HepG2 (cell line): ENCODE measurements around the gene C14orf132. TPM values are rescaled to one million over a fixed set of nuclear protein-coding genes. Genes with fewer than 3 reads are reported as not detected.
"Not testable (repeated sequence)": the region's sequence is repeated elsewhere in the genome, so short reads cannot be mapped to it uniquely, and the experiment has no call there.

Source experiments
- ATAC-seq: fragments of 200-7000 bp; cut with Tn5 transposase; 3 replicates; pipeline ENCODE4 v1.9.1; 2020; ENCODE audit warnings: mild to moderate bottlenecking, moderate library complexity
- BruUV-seq: library from RNA; stranded (reverse); fragments of 400-500 nt; replicated peaks from 2 replicates; lab custom pipeline; 2021; lab: Mats Ljungman, UMichigan
- CTCF ChIA-PET: fragments of 300-600 bp; formaldehyde crosslinking; extraction: SDS; loops from one replicate; lab custom pipeline; 2021; ENCODE audit warnings: low total read pairs, inconsistent platforms, low intra/inter-chr PET ratio; lab: Yijun Ruan, JAX
- POLR2A ChIA-PET: fragments of 350-600 bp; sonication (Branson Sonifier 250); formaldehyde crosslinking; loops from one replicate; lab custom pipeline; 2020; ENCODE audit warnings: antibody characterized with exemption, inconsistent platforms; lab: Yijun Ruan, JAX
- DNase-seq: peaks from one replicate; pipeline ENCODE4 v3.0.0-alpha.2; 2015; ENCODE audit warnings: low spot score
- FAIRE-seq: peaks from 3 replicates; lab custom pipeline; 2011; peaks lifted over from hg19 to GRCh38; lab: Jason Lieb, UNC
- H2AFZ ChIP-seq: one replicate; pipeline ENCODE4 v1.6.1; 2011; ENCODE audit warnings: low read length, inconsistent platforms
- H3K27ac ChIP-seq: fragments of 300-600 bp; 3 replicates; pipeline ENCODE4 v1.8.0; 2011; ENCODE audit warnings: mixed run types, mild to moderate bottlenecking, mixed read lengths, low read length, inconsistent platforms; ENCODE audit not compliant: insufficient read depth; ENCODE audit errors: extremely low read length
- H3K27me3 ChIP-seq, 2 experiments: fragments of 200-600 bp in 1 of 2; 2 replicates in 1 of 2; 3 replicates in 1 of 2; pipeline versions ENCODE4 v1.6.0 to v1.8.0; 2011; ENCODE audit warnings: low read length in 2 of 2, mild to moderate bottlenecking in 2 of 2, moderate library complexity in 2 of 2, inconsistent platforms in 1 of 2; ENCODE audit not compliant: insufficient read depth in 2 of 2, control insufficient read depth in 1 of 2
- H3K36me3 ChIP-seq, 2 experiments: fragments of 200-600 bp in 1 of 2; replicated peaks in 1 of 2; 2 replicates in 1 of 2; 3 replicates in 1 of 2; pipeline versions ENCODE4 v1.5.1 to v1.8.0; 2011; ENCODE audit warnings: low read length in 2 of 2, inconsistent platforms in 1 of 2; ENCODE audit not compliant: insufficient read depth in 2 of 2, control insufficient read depth in 1 of 2
- H3K4me1 ChIP-seq: 2 replicates; pipeline ENCODE4 v1.5.1; 2012; ENCODE audit warnings: low read length, inconsistent platforms; ENCODE audit not compliant: insufficient read depth
- H3K4me2 ChIP-seq: 2 replicates; pipeline ENCODE4 v1.6.0; 2011; ENCODE audit warnings: low read depth, low read length, inconsistent platforms
- H3K4me3 ChIP-seq, 3 experiments: fragments of 200-600 bp in 1 of 3; sonication (generic), shearing (Covaris generic) in 1 of 3; replicated peaks in 1 of 3; 2 replicates each; pipeline ENCODE4 v1.5.1; 2011 to 2016; ENCODE audit warnings: low read length in 3 of 3, inconsistent platforms in 2 of 3, low read depth in 2 of 3, mild to moderate bottlenecking in 2 of 3, control low read depth in 1 of 3, mixed read lengths in 1 of 3; ENCODE audit not compliant: insufficient read depth in 1 of 3
- H3K79me2 ChIP-seq: one replicate; pipeline ENCODE4 v1.6.1; 2011; ENCODE audit warnings: low read length, inconsistent platforms; ENCODE audit not compliant: insufficient read depth
- H3K9ac ChIP-seq: 2 replicates; pipeline ENCODE4 v1.6.0; 2011; ENCODE audit warnings: mild to moderate bottlenecking, low read depth, low read length, inconsistent platforms; ENCODE audit not compliant: insufficient read depth
- H3K9me3 ChIP-seq: 2 replicates; pipeline ENCODE4 v1.5.1; 2012; ENCODE audit warnings: mild to moderate bottlenecking, low read length
- H4K20me1 ChIP-seq: 2 replicates; pipeline ENCODE4 v1.6.0; 2011; ENCODE audit warnings: inconsistent platforms, mild to moderate bottlenecking, low read length, moderate library complexity; ENCODE audit not compliant: insufficient read depth
- HNRNPLL ChIP-seq: fragments of 200-400 bp; formaldehyde crosslinking; IDR thresholded peaks from 2 replicates; pipeline ENCODE4 v1.6.1; 2017; ENCODE audit warnings: mild to moderate bottlenecking, low read depth, low read length; ENCODE audit not compliant: poor library complexity, severe bottlenecking
- KLF12 ChIP-seq: sonication (generic); formaldehyde crosslinking; IDR thresholded peaks from 2 replicates; pipeline ENCODE4 v1.4.0; 2020; ENCODE audit warnings: missing genetic modification reagents, borderline replicate concordance
- RARA ChIP-seq: IDR thresholded peaks from 2 replicates; pipeline ENCODE4 v1.6.1; 2016; ENCODE audit warnings: missing genetic modification reagents, missing compliant biosample characterization
- YY1 ChIP-seq: IDR thresholded peaks from 2 replicates; pipeline ENCODE4 v1.6.1; 2011; ENCODE audit warnings: low read length, low read depth, moderate library complexity, mild to moderate bottlenecking; ENCODE audit not compliant: insufficient read depth, insufficient replicate concordance
- ZNF350 ChIP-seq: sonication (generic); formaldehyde crosslinking; IDR thresholded peaks from 2 replicates; pipeline ENCODE4 v1.4.0; 2020; ENCODE audit warnings: mild to moderate bottlenecking, low read depth, missing genetic modification reagents, borderline replicate concordance
- ZNF713 ChIP-seq: sonication (generic); formaldehyde crosslinking; IDR thresholded peaks from 2 replicates; pipeline ENCODE4 v1.4.0; 2020; ENCODE audit warnings: mild to moderate bottlenecking, missing genetic modification reagents
- ZNF772 ChIP-seq: sonication (generic); formaldehyde crosslinking; IDR thresholded peaks from 2 replicates; pipeline ENCODE4 v1.5.0; 2020; ENCODE audit warnings: mild to moderate bottlenecking, missing genetic modification reagents
- ZNF782 ChIP-seq: sonication (generic); formaldehyde crosslinking; IDR thresholded peaks from 2 replicates; pipeline ENCODE4 v1.4.0; 2020; ENCODE audit warnings: missing genetic modification reagents, mild to moderate bottlenecking, borderline replicate concordance
- WGBS: methylation state at CpG from one replicate; pipeline ENCODE4 v1.1.6; 2017; ENCODE audit warnings: low lambda C conversion rate; 5-methylcytosine and 5-hydroxymethylcytosine counted together
- in situ Hi-C: cut with HindIII; loops from 2 replicates; pipeline ENCODE4 v1.10.0; 2017; ENCODE audit warnings: low pct_unique_long_range_greater_than_20kb; ENCODE audit not compliant: extremely low pct_ligation_motif_present
- intact Hi-C: fragments of 100-400 bp; cut with micrococcal nuclease; formaldehyde crosslinking; loops from one replicate; pipeline ENCODE4 v1.10.0; 2022; ENCODE audit not compliant: unreplicated experiment
- polyA plus RNA-seq, 8 experiments: library from polyadenylated mRNA; depleted of rRNA in 3 of 8; stranded (reverse) in 7 of 8; unstranded in 1 of 8; fragments of >200 nt; fragmentation: Illumina TruSeq in 4 of 8; extraction: Trizol in 4 of 8; gene quantifications; 2 replicates each; pipeline versions ENCODE4 v1.2.1 to v1.2.3, GENCODE V29; 2011 to 2016; ENCODE audit warnings: low read depth in 4 of 8, missing spikeins in 1 of 8, mixed read lengths in 1 of 8; ENCODE audit not compliant: insufficient read depth in 1 of 8
- total RNA-seq, 5 experiments: library from RNA; depleted of rRNA; stranded (reverse); fragments of >200 nt; fragmentation: Illumina TruSeq; extraction: Trizol; gene quantifications; 2 replicates each; pipeline ENCODE4 v1.2.3, GENCODE V29; 2016; ENCODE audit warnings: low read depth in 1 of 5
- TF ChIP-seq, protein P1 (sequence below): sonication (generic); formaldehyde crosslinking; IDR thresholded peaks from 2 replicates; pipeline ENCODE4 v1.8.1; 2023; ENCODE audit warnings: mild to moderate bottlenecking, missing genetic modification reagents
- TF ChIP-seq, protein P2 (sequence below): sonication (generic); formaldehyde crosslinking; IDR thresholded peaks from 2 replicates; pipeline ENCODE4 v1.4.0; 2020; ENCODE audit warnings: missing genetic modification reagents
- TF ChIP-seq, protein P3 (sequence below): sonication (generic); formaldehyde crosslinking; IDR thresholded peaks from 2 replicates; pipeline ENCODE4 v1.8.1; 2023; ENCODE audit warnings: mild to moderate bottlenecking, missing genetic modification reagents

The C14orf132 gene
- total and polyA plus RNA-seq, 2 of the 13 experiments (the other 11 are each of a cell fraction or from before 2014, with no cell fraction given): 0.13 to 0.15 TPM

- no peak for TF ChIP-seq ZNF713 (CRISPR knock-in tag)
- TF ChIP-seq, protein P1, sequence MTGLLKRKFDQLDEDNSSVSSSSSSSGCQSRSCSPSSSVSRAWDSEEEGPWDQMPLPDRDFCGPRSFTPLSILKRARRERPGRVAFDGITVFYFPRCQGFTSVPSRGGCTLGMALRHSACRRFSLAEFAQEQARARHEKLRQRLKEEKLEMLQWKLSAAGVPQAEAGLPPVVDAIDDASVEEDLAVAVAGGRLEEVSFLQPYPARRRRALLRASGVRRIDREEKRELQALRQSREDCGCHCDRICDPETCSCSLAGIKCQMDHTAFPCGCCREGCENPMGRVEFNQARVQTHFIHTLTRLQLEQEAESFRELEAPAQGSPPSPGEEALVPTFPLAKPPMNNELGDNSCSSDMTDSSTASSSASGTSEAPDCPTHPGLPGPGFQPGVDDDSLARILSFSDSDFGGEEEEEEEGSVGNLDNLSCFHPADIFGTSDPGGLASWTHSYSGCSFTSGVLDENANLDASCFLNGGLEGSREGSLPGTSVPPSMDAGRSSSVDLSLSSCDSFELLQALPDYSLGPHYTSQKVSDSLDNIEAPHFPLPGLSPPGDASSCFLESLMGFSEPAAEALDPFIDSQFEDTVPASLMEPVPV (CRISPR knock-in tag): no peak
- TF ChIP-seq RARA (CRISPR knock-in tag): no peak
- no peak for TF ChIP-seq ZNF350 (CRISPR knock-in tag)
Measured at GRCh38 chr14:96011607-96012006, 27.6 kb upstream of the C14orf132 start (continued).

- BruUV-seq, POLR2A ChIA-PET, H4K20me1 ChIP-seq, DNase-seq, H3K36me3 ChIP-seq, H3K79me2 ChIP-seq, H3K9ac ChIP-seq, H3K27ac ChIP-seq, CTCF ChIA-PET, intact Hi-C loops, H3K4me2 ChIP-seq, H3K27me3 ChIP-seq, FAIRE-seq, H3K4me1 ChIP-seq, ATAC-seq, H2AFZ ChIP-seq, H3K4me3 ChIP-seq, in situ Hi-C loops: not testable (repeated sequence)
- WGBS: 0% methylated on average over 1 of the region's 1 CpG
- H3K9me3 ChIP-seq: peaks cover 19% of the 10 kb centered on the region
Measured at GRCh38 chr14:96012757-96013156, 26.4 kb upstream of the C14orf132 start.

DNA sequence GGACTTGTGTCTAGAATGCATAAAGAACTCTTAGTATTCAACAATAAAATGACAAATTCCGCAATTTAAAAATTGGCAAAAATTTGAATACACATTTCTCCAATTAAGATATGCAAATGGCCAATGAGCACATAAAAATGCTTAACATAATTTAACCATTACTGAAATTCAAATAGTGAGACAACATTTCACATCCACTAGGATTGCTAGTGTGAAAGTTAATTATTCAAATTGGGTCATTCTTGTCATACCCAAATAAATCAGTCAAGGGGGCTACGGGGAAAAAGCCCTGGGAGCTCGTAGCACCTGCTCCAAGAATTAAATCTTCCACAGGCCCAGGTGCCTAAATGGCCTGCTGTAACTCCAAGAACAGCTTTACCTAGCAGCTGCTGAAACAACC, 25.0 kb upstream of the C14orf132 start:
- intact Hi-C loops (no loop called here), in situ Hi-C loops (no loop called here)
- Histone ChIP-seq H3K4me2 (no peak overlapping the region), H3K4me3 (no peak overlapping the region), H3K27me3 (no peaks in the 10 kb centered on the region), H3K36me3 (no peaks in the 10 kb centered on the region), H2AFZ (no peak overlapping the region), H3K27ac (no peak overlapping the region), H3K4me1 (no peaks in the 10 kb centered on the region), H3K79me2 (no peaks in the 10 kb centered on the region), H3K9ac (no peak overlapping the region), H3K9me3 (peaks cover 19% of the 10 kb centered on the region), H4K20me1 (no peaks in the 10 kb centered on the region)
- ChIA-PET POLR2A (no interaction called here), CTCF (no interaction called here)
- WGBS: 13% methylated on average over 3 of the region's 3 CpGs
- no peak for ATAC-seq
- no peak for DNase-seq
- FAIRE-seq: no peak
- no TSS peak for BruUV-seq
- TF ChIP-seq, protein P2, sequence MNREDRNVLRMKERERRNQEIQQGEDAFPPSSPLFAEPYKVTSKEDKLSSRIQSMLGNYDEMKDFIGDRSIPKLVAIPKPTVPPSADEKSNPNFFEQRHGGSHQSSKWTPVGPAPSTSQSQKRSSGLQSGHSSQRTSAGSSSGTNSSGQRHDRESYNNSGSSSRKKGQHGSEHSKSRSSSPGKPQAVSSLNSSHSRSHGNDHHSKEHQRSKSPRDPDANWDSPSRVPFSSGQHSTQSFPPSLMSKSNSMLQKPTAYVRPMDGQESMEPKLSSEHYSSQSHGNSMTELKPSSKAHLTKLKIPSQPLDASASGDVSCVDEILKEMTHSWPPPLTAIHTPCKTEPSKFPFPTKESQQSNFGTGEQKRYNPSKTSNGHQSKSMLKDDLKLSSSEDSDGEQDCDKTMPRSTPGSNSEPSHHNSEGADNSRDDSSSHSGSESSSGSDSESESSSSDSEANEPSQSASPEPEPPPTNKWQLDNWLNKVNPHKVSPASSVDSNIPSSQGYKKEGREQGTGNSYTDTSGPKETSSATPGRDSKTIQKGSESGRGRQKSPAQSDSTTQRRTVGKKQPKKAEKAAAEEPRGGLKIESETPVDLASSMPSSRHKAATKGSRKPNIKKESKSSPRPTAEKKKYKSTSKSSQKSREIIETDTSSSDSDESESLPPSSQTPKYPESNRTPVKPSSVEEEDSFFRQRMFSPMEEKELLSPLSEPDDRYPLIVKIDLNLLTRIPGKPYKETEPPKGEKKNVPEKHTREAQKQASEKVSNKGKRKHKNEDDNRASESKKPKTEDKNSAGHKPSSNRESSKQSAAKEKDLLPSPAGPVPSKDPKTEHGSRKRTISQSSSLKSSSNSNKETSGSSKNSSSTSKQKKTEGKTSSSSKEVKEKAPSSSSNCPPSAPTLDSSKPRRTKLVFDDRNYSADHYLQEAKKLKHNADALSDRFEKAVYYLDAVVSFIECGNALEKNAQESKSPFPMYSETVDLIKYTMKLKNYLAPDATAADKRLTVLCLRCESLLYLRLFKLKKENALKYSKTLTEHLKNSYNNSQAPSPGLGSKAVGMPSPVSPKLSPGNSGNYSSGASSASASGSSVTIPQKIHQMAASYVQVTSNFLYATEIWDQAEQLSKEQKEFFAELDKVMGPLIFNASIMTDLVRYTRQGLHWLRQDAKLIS (CRISPR knock-in tag): no peak
- TF ChIP-seq HNRNPLL: no peak
- TF ChIP-seq YY1: no peak
- TF ChIP-seq, protein P3, sequence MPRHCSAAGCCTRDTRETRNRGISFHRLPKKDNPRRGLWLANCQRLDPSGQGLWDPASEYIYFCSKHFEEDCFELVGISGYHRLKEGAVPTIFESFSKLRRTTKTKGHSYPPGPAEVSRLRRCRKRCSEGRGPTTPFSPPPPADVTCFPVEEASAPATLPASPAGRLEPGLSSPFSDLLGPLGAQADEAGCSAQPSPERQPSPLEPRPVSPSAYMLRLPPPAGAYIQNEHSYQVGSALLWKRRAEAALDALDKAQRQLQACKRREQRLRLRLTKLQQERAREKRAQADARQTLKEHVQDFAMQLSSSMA (CRISPR knock-in tag): no peak
- no peak for TF ChIP-seq KLF12 (CRISPR knock-in tag)
- TF ChIP-seq ZNF782: no peak
- no peak for TF ChIP-seq ZNF772 (CRISPR knock-in tag)
